Prostate gland (tissue), 2 donors: Measurements from ENCODE around the gene CACNG5. TPM values are rescaled to one million over a fixed set of nuclear protein-coding genes. Genes with fewer than 3 reads are reported as not detected.

Experiments
- DNase-seq: peaks from one replicate; pipeline ENCODE4 v3.0.0-alpha.2; 2019; ENCODE audit warnings: low spot score
- H3K27ac ChIP-seq, 2 donors: fragments of 200-600 bp; sonication (generic); 2 replicates each; pipeline ENCODE4 v1.5.1; 2017 to 2019
- H3K27me3 ChIP-seq: fragments of 200-600 bp; sonication (generic); replicated peaks from 2 replicates; pipeline ENCODE4 v1.5.1; 2019; ENCODE audit not compliant: insufficient read depth
- H3K36me3 ChIP-seq, 2 donors: fragments of 200-600 bp; sonication (generic); 1 replicate in 1 of 2; 2 replicates in 1 of 2; pipeline versions ENCODE4 v1.5.1 to v1.8.1; 2017 to 2019
- H3K4me1 ChIP-seq: fragments of 200-600 bp; sonication (generic); replicated peaks from 2 replicates; pipeline ENCODE4 v1.5.1; 2019
- H3K4me3 ChIP-seq, 2 donors: fragments of 200-600 bp; sonication (generic); 2 replicates each; pipeline ENCODE4 v1.5.1; 2017 to 2019
- H3K9me3 ChIP-seq: fragments of 200-600 bp; sonication (generic); 2 replicates; pipeline ENCODE4 v1.5.1; 2017
- POLR2A ChIP-seq: fragments of 450-650 bp; IDR thresholded peaks from one replicate; pipeline ENCODE4 v1.6.1; 2016; ENCODE audit warnings: antibody characterized with exemption, mild to moderate bottlenecking
- POLR2AphosphoS5 ChIP-seq: sonication (generic); formaldehyde crosslinking; IDR thresholded peaks from one replicate; pipeline ENCODE4 v1.6.1; 2017; ENCODE audit warnings: antibody characterized with exemption
- WGBS: methylation state at CpG from one replicate; pipeline ENCODE4 v1.1.5; 2018; 5-methylcytosine and 5-hydroxymethylcytosine counted together
- intact Hi-C: fragments of 100-400 bp; cut with DNase I; formaldehyde crosslinking; loops from one replicate; pipeline ENCODE4 v1.14.2; 2022
- total RNA-seq, 2 donors: library from RNA; depleted of rRNA; stranded (reverse); fragments of >200 nt; gene quantifications; one replicate each; pipeline ENCODE4 v1.1.0, GENCODE V29; 2016
- TF ChIP-seq, protein P1 (sequence below), 4 experiments: fragments of 200-600 bp in 2 of 4; fragments of 450-650 bp in 2 of 4; sonication (generic) in 2 of 4; IDR thresholded peaks; 1 replicate in 3 of 4; 2 replicates in 1 of 4; pipeline ENCODE4 v1.5.1; 2016 to 2019; ENCODE audit warnings: antibody characterized with exemption in 4 of 4, mild to moderate bottlenecking in 2 of 4, moderate library complexity in 2 of 4

The CACNG5 gene
- total RNA-seq, 2 donors from 2014 or later = not detected

DNA sequence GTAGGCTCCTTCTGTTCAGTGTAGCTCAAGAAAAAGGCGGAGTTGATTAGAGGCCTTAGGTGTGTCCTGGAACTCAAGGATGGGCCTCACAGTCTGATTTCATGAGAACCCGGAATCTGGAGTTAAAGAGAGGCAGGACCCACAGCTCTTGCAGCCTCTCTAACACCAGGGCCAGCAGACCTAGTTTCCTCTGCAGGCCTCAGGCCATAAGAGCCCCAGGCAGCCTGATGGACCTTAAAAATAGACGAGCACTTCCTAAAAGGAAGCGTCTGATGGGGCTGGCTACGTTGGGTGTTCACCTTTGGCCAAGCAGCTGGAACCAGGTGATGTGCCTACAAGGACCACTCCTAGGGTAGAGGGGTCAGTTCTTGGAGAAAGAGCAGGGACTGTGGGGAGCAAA, 7.6 kb downstream of the CACNG5 start:
- WGBS = 91% methylated on average over 5 of the region's 5 CpGs
- H3K4me1 ChIP-seq = no peaks in the 10 kb centered on the region
- TF ChIP-seq POLR2A (no peak), POLR2AphosphoS5 (no peak)
- TF ChIP-seq, protein P1, sequence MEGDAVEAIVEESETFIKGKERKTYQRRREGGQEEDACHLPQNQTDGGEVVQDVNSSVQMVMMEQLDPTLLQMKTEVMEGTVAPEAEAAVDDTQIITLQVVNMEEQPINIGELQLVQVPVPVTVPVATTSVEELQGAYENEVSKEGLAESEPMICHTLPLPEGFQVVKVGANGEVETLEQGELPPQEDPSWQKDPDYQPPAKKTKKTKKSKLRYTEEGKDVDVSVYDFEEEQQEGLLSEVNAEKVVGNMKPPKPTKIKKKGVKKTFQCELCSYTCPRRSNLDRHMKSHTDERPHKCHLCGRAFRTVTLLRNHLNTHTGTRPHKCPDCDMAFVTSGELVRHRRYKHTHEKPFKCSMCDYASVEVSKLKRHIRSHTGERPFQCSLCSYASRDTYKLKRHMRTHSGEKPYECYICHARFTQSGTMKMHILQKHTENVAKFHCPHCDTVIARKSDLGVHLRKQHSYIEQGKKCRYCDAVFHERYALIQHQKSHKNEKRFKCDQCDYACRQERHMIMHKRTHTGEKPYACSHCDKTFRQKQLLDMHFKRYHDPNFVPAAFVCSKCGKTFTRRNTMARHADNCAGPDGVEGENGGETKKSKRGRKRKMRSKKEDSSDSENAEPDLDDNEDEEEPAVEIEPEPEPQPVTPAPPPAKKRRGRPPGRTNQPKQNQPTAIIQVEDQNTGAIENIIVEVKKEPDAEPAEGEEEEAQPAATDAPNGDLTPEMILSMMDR (IDR thresholded peaks at IDR 0.05) = no peak
- no peak for DNase-seq
- no peak overlapping the region for H3K4me3 ChIP-seq
- intact Hi-C loops = no loop called here
- H3K9me3 ChIP-seq = no peaks in the 10 kb centered on the region
- H3K36me3 ChIP-seq = no peaks in the 10 kb centered on the region
- H3K27ac ChIP-seq = no peak overlapping the region
- H3K27me3 ChIP-seq = no peaks in the 10 kb centered on the region

DNA sequence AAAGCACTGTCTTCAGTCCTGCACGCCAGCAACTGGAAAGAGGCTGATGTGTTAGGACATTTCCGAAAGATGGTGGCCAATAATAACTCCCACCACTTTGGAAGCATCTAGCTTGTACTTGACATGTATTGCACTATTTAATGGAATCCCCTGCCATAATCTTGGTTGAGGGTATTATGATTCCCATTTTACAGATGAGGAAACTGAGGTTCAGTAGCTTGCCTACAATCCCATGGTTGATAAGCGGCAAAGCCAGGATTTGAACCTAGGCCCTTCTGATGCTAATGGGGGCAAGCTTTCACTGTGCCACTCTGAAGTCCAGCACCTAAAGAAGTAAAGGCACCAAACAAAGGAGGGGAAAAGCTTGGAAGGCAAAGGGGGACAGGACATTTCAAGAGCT, 8.0 kb downstream of the CACNG5 start:
- WGBS = 97% methylated on average over 3 of the region's 3 CpGs
- TF ChIP-seq, protein P1 (IDR thresholded peaks at IDR 0.05) = no peak
- TF ChIP-seq POLR2A (no peak), POLR2AphosphoS5 (no peak)
- Histone ChIP-seq H3K4me3 (no peak overlapping the region), H3K4me1 (no peaks in the 10 kb centered on the region), H3K36me3 (no peaks in the 10 kb centered on the region), H3K9me3 (no peaks in the 10 kb centered on the region), H3K27me3 (no peaks in the 10 kb centered on the region), H3K27ac (no peak overlapping the region)
- intact Hi-C loops = no loop called here
- no peak for DNase-seq

DNA sequence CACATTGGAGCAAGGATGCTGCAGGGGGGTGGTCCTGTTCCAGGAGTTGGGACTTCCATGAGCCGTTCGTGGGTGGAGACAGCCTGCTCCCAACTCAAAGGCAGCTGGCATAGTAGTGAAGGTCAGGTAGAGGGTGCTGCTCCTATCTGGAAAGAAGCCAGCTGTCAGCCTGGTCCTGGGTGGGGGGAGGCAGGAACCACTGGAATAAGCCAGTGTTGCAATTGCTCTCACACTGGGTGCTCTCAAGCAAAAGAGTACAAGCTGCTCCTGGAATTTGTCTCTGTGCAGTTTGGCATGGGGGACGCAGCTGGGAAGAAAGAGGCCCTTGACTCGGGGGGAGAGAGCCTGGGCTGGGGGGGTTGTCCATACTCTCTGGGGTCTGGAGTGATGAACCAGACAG, 8.7 kb downstream of the CACNG5 start:
- Histone ChIP-seq H3K27ac (no peak overlapping the region), H3K27me3 (no peaks in the 10 kb centered on the region), H3K4me1 (no peaks in the 10 kb centered on the region), H3K36me3 (no peaks in the 10 kb centered on the region), H3K4me3 (no peak overlapping the region), H3K9me3 (no peaks in the 10 kb centered on the region)
- TF ChIP-seq POLR2AphosphoS5 (no peak), POLR2A (no peak)
- TF ChIP-seq, protein P1 (IDR thresholded peaks at IDR 0.05) = no peak
- intact Hi-C loops = no loop called here
- DNase-seq = no peak
- 64% methylated on average over 4 of the region's 4 CpGs for WGBS

DNA sequence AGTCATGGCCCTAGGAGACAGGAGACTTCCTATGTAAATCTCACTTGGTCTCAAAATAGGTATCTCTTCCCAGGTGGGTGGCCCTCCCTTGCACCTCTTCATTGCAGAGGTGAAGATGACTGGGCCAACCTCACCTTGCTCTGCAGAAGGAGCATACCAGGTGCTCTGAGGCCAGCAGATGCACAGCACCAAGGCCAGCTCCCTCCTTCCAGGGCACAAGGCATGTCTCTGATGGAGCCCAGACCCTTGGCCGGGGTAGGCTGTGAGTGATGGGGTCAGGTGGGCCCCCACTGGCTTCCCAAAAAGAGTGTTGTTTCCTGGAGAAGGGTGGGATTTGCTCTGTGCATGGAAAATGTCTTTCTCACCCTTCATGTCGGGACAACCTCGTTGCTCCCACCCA, 12.8 kb downstream of the CACNG5 start:
- Histone ChIP-seq H3K36me3 (no peaks in the 10 kb centered on the region), H3K27ac (no peak overlapping the region), H3K27me3 (no peaks in the 10 kb centered on the region), H3K4me1 (no peaks in the 10 kb centered on the region), H3K9me3 (no peaks in the 10 kb centered on the region), H3K4me3 (no peak overlapping the region)
- intact Hi-C loops = no loop called here
- TF ChIP-seq, protein P1 (IDR thresholded peaks at IDR 0.05) = no peak
- TF ChIP-seq POLR2A (no peak), POLR2AphosphoS5 (no peak)
- DNase-seq = no peak
- WGBS = 76% methylated on average over 3 of the region's 3 CpGs

DNA sequence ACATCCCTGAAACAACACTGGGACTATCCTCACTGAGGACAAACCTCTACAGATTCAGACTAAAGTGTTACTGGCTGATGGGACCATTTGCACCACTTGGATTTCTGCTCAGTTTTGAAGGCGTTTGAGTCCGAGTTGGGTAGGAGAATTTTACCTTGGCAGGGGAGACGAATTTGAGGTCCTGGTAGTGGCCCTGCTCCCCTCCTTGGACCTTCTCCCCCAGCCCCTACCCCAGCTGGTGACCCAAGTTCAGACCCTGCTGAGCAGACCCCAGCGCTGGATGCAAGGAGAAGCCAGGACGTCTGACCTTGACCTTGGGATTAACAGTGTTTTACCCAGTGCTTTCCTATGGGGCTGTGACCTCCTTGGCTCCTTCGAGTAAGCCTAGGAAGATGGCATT, 13.6 kb downstream of the CACNG5 start:
- Histone ChIP-seq H3K36me3 (no peaks in the 10 kb centered on the region), H3K27me3 (no peaks in the 10 kb centered on the region), H3K9me3 (no peaks in the 10 kb centered on the region), H3K27ac (no peak overlapping the region), H3K4me1 (no peaks in the 10 kb centered on the region), H3K4me3 (no peak overlapping the region)
- intact Hi-C loops = no loop called here
- TF ChIP-seq POLR2AphosphoS5 = no peak
- TF ChIP-seq, protein P1 (IDR thresholded peaks at IDR 0.05) = no peak
- TF ChIP-seq POLR2A = no peak
- 85% methylated on average over 6 of the region's 6 CpGs for WGBS
- no peak for DNase-seq
